Stimulated activated CD4-positive, alpha-beta T cell treated with anti-CD3 and anti-CD28 coated beads, Interleukin-12 subunit alpha, Interleukin-12 subunit beta, amount 100 ng/mL, for 48 hours (primary cell): ENCODE measurements around the gene IKBKE.
"Not testable (repeated sequence)": the region's sequence is repeated elsewhere in the genome, so short reads cannot be mapped to it uniquely, and the experiment has no call there.

Experiments used
- DNase-seq, 3 donors: peaks; one replicate each; pipeline ENCODE4 v3.0.0-alpha.2; 2020; ENCODE audit warnings: low read depth in 2 of 3, low spot score in 1 of 3

Gene IKBKE

GRCh38 chr1:206472454-206472853, 2.2 kb downstream of the IKBKE start:
- DNase-seq: no peak

- DNase-seq: no peak
Observed at GRCh38 chr1:206472886-206473285, 2.6 kb downstream of the IKBKE start.

GRCh38 chr1:206476058-206476457, 5.8 kb downstream of the IKBKE start:
- no peak for DNase-seq

GRCh38 chr1:206476591-206476990, 6.3 kb downstream of the IKBKE start:
- DNase-seq: no peak

- no peak for DNase-seq
Observed at GRCh38 chr1:206477110-206477509, 6.8 kb downstream of the IKBKE start.

- no peak for DNase-seq
Observed at GRCh38 chr1:206477581-206478380, 7.5 kb downstream of the IKBKE start.

- no peak for DNase-seq
Observed at GRCh38 chr1:206478746-206479145, 8.5 kb downstream of the IKBKE start.

GRCh38 chr1:206479183-206480125, 9.2 kb downstream of the IKBKE start:
- DNase-seq: peak in 2 of 3 donors; percentile 52 to 68

GRCh38 chr1:206480211-206480610, 9.9 kb downstream of the IKBKE start:
- no peak for DNase-seq

GRCh38 chr1:206482611-206483010, 12.3 kb downstream of the IKBKE start:
- DNase-seq: no peak

- DNase-seq: not testable (repeated sequence)
Observed at GRCh38 chr1:206483864-206484263, 13.6 kb downstream of the IKBKE start.

- no peak for DNase-seq
Observed at GRCh38 chr1:206484901-206485300, 14.6 kb downstream of the IKBKE start.

GRCh38 chr1:206486995-206487788, 16.9 kb downstream of the IKBKE start:
- no peak for DNase-seq

- DNase-seq: no peak
Observed at GRCh38 chr1:206487970-206488369, 17.7 kb downstream of the IKBKE start.

GRCh38 chr1:206488466-206488865, 18.2 kb downstream of the IKBKE start:
- DNase-seq: no peak

- peak; percentile 68 to 84 (median 71) for DNase-seq
Observed at GRCh38 chr1:206489980-206490770, 19.9 kb downstream of the IKBKE start.

GRCh38 chr1:206490771-206491405, 20.6 kb downstream of the IKBKE start:
- DNase-seq: no peak

- DNase-seq: no peak
Observed at GRCh38 chr1:206491616-206492015, 21.3 kb downstream of the IKBKE start.

GRCh38 chr1:206492589-206492988, 22.3 kb downstream of the IKBKE start:
- DNase-seq: no peak

- DNase-seq: no peak
Observed at GRCh38 chr1:206493279-206493678, 23.0 kb downstream of the IKBKE start.
